ENCODE data around the gene WRAP73.

WRAP73 gene

DNA sequence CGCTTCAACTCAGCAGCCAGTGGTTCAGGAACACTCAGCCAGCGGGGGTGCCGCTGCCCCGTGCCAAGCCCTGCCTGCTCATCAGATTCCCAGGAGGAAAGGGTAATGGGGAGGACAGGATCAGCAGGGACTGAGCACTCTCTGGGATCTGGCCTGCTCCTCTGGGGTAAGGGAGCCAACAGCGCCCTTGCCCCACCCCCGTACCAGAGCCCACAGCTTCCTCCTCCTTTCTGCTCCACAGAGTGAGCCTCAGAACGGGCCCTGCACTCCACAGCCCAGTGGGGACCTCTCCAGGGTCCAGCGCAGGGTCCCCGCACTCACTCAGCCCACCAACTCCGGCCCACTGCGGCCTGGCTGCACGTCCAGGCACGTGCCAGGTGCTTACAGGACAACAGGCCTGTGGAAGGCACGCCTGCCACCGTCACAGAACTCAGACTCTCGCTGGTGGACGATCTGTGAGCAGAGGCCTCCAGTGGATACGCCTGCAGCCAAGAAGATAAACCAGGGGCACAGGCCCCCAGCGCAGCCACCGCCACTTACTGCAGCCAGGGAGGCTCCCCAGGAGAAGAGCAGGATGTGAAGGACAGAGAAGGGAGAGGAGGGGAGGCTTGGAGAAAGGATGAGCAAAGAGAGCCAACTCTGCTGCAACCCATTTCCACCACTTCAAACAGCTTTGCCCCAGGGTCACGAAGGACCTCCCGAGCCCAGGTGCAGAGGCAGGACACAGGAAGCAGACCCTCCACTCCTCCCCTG is 40.7 kb downstream of the WRAP73 start:
- DNase-seq: no peak

DNA sequence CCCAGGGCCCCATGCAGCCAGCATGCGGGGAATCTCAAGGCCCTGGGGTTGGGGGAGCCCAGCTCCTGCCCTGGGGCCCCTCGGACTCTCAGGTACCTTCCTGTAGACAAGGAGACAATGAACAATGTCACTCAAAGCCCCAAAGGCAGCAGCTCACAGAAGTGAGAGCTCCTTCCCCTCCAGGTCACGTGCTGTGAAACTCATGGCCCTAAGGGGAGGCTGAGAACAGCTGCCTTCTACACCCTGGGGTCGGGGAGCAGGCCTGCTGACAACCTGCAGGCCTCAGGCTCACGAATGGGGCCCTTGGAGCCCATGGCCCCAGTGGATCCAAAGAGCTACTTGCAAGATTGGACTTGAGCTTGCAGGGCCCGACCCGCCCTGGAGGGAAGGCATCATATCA is 41.7 kb downstream of the WRAP73 start:
- DNase-seq: no peak

DNA sequence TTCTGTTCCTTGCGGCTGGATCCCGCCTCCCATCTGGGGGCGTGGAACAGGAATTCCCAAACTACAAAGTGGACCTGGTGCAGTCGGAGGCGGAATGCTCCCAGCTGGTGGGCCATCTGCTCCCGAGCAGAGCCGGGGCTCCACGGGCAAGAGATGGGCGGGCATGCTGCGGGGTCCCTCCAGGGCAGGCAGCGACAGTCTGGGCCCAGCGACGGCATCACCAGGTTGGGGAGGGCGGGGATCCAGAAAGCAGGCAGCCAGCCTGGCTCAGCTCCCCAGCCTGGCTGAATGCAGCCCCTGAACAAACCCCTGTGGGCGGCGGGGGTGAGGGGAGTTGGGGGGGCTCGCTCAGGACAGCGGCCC is 42.2 kb downstream of the WRAP73 start:
- DNase-seq: no peak

- DNase-seq: no peak
Observed at GRCh38 chr1:3606779-3607702, 42.9 kb downstream of the WRAP73 start.

- DNase-seq: no peak
Observed at GRCh38 chr1:3604997-3605823, 44.7 kb downstream of the WRAP73 start.

DNA sequence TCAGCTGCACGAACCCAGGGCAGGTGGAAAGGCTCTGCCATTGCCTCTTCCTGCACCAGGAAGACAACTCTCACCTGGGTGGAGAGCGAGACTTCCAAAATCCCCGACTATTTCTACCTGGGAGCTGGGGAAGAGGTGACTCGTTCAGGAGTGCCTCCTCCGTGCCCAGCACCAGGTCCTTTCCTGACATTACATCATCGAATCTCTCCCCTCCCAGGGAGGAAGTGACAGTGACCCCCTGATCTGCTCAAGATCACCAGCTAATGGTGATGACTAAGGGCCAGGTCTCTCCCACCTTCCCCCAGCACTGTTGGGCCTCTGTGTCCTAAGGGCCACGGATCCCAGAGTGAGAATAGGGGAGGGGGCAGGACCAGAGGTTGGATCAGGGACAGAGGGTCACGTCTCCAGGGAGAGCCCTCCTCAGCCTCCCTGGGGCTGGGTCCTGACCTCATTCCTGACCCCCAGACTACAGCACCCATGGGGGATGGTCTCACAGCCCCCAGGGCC is 45.4 kb downstream of the WRAP73 start:
- DNase-seq: no peak

DNA sequence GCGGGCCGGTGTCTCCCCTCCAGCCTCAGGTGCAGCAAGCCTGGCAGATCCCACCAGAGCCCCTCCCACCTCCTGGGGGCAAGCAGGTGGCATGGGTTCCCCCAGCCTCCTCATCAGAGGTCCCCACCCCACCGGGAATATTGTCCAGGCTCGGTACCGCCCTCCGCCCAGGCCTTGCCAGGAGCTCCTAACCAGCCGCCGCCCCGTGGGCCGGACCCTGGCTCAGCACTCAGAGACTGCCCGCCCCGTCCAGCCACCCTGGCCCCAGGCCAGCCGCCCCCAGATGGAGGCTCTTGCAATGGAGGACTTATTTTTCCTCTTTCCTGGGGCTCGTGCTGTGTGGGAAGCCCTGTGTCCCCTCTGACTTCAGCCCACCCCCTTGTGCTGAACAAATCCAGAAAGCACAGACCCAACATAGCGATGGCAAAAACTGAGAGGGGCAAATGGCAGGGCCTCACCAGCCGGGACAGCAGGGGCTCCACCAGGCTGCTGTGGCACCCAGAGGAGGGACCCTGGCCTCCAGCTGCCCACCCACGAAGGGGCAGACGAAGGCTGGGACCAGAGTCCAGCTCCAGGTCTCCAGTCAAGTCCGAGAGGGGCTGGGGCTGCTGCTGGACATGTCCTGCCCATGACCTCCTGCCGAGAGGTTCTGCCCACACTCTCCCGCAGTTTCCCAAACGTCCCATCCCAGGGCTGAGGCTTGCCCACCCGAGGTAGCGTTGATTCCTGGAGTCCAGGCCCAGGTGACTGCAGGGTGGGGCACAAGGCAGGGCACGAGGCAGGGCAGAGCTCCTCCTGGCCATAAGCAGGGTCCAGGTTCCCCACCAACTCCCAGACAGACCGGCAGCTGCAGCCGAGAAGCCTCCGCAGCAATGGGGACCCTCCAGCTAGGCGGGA is 46.1 kb downstream of the WRAP73 start:
- DNase-seq: no peak

- DNase-seq: no peak
Observed at GRCh38 chr1:3603156-3603555, 46.7 kb downstream of the WRAP73 start.

DNA sequence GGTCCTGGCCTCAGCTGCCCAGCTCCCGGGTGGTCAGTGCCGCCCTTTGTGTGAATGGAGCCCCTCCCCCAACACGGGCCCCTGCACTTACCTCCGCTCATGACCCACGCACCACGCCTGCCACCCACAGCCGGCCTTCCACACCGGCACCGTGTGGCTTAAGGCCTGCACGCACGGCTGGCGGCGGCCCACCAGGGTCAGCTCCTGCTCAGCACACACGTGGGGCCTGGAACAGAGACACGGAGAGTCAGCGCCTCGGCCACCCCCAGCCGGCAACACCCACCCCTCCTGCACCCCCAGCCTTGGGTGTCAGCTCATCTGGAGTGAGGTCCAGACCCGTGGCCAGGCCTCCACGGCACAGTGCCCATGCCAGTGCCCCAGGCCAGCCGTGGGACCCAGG is 47.5 kb downstream of the WRAP73 start:
- no peak for DNase-seq

GRCh38 chr1:3601743-3602142 is 48.2 kb downstream of the WRAP73 start:
- no peak for DNase-seq

DNA sequence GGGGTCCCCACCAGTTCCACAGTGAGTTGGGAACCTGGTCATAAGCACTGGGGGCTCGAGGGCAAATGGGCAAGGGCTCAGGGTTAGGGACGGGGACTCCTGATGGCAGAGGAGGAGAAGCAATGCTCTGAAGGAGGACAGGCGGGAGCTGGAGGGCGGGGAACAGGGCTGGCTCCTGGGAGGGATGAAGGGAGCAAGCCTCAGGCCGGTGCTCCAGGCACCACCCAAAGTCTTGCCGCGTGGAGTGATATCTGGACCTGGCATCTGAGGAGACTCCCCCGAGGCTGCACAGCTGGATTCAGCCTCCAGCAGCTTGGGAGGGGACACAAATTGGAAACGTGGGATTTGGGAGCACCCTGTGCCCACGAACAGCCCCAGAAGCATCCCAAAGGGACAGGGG is 49.5 kb downstream of the WRAP73 start:
- DNase-seq: no peak

- DNase-seq: no peak
Observed at GRCh38 chr1:3599816-3600215, 50.1 kb downstream of the WRAP73 start.

GRCh38 chr1:3599286-3599811 is 50.6 kb downstream of the WRAP73 start:
- DNase-seq: no peak

DNA sequence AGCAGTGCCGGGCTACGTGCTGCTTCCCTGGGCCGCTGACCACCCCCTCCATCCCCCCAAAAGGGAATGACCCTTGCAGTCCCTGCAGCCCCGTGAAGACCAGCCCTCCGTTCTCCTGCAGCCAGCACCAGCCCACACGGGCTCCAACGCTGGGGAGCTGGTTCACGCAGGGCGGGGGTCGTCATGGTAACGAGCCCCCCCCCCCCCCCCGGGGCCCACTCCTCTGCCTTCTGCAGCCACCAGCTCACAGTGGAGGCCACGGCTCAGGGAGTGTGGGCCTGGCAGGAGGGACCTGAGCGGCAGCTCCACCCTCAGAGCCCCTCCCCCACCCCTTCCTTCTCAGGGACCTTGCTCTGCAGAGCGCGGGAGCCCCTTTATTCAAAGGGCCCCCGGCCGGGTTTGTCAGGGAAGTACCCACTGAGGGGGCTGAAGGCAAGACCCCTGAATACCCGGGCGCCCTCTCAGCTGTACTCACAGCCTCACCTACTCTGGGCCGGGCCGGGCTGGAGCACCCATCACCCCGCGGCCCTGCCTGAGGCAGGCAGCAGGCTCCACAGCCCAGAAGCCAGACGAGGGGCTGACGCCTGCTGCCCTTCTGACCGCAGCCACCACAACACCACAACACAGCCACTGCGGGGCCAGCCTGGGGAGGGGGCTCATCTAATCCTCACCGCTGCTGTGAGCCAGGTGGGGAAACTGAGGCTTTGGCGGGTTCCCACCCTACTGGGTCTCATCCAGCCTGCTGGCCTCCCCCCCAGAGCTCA is 51.2 kb downstream of the WRAP73 start:
- DNase-seq: no peak

DNA sequence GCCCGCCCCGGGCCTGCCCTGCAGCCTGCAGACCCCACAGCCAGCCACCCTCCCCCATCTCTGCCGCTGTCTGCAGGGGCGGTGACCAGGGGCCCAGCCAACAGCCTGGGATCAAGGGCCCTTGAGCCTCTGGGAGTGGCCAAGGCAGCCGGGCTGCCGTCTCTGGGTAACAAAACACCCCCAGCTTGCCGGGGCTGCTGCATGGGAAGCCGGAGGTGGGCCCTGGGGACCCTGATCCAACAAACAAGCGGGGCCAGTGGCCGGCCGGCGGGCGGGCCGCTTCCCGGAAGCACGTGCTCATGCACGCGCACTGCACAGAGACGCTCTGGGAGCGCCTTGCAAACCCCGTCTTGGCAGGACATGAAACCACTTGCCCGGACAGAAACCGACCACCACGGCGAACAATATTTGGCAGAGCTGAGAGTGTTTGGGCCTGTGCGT is 51.8 kb downstream of the WRAP73 start:
- no peak for DNase-seq

DNA sequence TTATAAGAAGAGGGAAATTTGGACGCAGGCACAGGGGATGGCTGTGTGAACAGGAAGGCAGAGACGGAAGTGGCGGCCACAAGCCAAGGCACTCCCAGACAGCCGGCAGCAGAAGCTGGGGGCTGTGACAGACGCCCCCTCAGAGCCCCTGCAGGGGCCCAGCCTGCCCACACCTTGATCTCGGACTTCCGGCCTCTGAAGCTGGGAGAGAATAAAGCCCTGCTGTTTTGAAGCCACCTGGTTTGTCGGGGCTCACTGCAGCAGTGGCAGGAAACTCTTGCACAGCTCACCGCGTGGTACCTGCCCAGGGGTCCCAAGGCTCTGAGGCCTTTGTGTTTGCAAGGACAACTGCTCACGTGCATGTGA is 52.3 kb downstream of the WRAP73 start:
- no peak for DNase-seq

DNA sequence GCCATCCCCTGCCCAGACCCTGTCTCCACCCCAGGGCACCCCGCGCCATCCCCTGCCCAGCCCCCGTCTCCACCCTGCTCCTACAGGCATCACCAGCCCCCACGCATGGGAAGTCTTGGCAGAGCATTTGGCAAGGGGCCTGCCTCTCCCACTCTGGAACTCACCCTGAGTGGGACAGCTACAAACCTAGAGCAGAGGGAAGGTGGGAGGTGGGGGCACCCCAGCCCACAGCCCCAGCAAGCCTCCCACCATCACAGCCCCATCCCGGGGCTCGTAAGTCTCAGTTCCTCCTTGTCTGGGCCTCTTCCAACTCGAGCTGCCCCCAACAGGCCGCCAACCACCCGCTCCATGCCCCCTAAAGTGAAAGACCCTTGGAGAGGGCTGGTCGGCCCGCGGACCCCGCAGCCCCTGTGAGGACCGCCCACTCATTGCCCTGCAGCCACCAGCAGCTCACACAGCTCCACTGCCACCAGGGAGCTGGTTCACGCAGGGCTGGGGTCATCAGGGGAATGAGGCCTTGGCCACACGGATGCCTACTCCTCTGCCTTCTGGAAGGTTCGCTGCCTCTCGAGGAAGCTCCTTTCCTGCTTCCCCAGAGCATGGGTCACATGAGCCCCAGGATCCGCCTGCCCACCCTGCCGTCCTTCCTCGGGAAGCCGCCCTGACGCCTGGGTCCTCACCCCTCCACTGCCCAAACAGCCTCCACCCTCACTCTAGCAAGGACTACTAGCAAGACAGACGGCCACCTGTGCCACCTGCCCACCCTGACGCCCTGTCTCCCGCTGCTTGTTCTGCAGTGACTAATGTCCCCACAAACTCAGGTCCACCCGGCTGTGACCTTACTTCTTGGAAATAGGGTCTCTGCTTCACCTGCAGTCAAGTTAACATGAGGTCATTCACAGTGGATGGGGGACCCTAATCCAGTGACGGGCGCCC is 53.0 kb downstream of the WRAP73 start:
- no peak for DNase-seq

DNA sequence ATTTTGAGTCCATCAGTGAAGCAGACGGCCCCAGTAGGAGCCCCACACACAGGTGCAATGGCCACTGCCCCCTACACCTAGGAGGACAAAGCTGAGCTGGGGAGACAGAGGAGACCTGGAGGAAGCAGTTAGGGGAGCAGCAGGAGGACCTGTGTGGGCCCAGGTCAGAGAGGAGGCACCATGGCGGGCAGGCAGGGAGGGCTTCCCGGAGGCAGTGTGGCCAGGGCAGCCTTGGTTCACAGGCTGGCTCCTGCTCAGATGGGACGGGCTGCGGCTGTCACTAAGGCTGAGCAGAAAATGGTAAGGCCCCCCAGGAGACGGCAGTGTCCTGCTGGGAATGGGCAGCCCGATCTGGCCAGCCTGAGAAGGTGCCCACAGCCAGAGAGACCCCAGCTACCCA is 54.0 kb downstream of the WRAP73 start:
- no peak for DNase-seq

- no peak for DNase-seq
Observed at GRCh38 chr1:3594706-3595377, 55.1 kb downstream of the WRAP73 start.

All from NCI-H526 treated with DMSO at 0.1 percent for 48 hours (cell line).